Measurements from ENCODE around the gene SP110. TPM values are rescaled to one million over a fixed set of nuclear protein-coding genes. Genes with fewer than 3 reads are reported as not detected.

Gene SP110
- total and polyA plus RNA-seq, 2 donors (not counting 3 experiments of a cell fraction or from before 2014, with no cell fraction given): 10.2 to 10.7 TPM

- Histone ChIP-seq H3K4me3 (replicated peaks in 1 of 3; ENCODE audit: insufficient read depth in 1 of 3, low read depth in 1 of 3, low read length in 3 of 3) (no peak overlapping the region), H3K79me2 (ENCODE audit: control insufficient read depth, insufficient read depth, low read length) (no peaks in the 10 kb centered on the region), H3K9me3 (replicated peaks; ENCODE audit: control insufficient read depth, insufficient read depth, low read length) (no peaks in the 10 kb centered on the region), H4K20me1 (replicated peaks; ENCODE audit: control insufficient read depth, extremely low read depth, insufficient read depth, low read length) (no peaks in the 10 kb centered on the region), H2AFZ (ENCODE audit: low read depth, low read length) (no peak overlapping the region), H3K27ac (ENCODE audit: insufficient read depth, low read depth, low read length) (no peak overlapping the region), H3K27me3 (ENCODE audit: control insufficient read depth in 2 of 2, insufficient read depth in 2 of 2, low read length in 2 of 2) (peaks cover 0 to 9% of the 10 kb centered on the region in 2 experiments), H3K9ac (replicated peaks; ENCODE audit: extremely low read depth, insufficient read depth, low read length) (no peak overlapping the region), H3K4me1 (ENCODE audit: control insufficient read depth, extremely low read depth, insufficient read depth, low read length) (no peaks in the 10 kb centered on the region), H3K36me3 (ENCODE audit: control insufficient read depth in 2 of 2, extremely low read depth in 1 of 2, insufficient read depth in 2 of 2, low read length in 2 of 2) (no peaks in the 10 kb centered on the region), H3K9me1 (replicated peaks; ENCODE audit: control insufficient read depth, extremely low read depth, insufficient read depth, low read length) (no peaks in the 10 kb centered on the region), H3K4me2 (ENCODE audit: insufficient read depth, low read length) (no peak overlapping the region)
- ChIA-PET POLR2A (no interaction called here), CTCF (interaction anchor here (0.7 kb wide), 1 partner anchor 137 kb away, joined by 3 read pairs; no protein-coding TSS in a partner anchor)
- intact Hi-C loops (cut with micrococcal nuclease) (loop anchor here (5.0 kb wide), 1 partner anchor 381 kb away; no protein-coding TSS in a partner anchor), dilution Hi-C loops (cut with MboI; ENCODE audit: extremely low pct_ligation_motif_present, low sequenced_read_pairs) (no loop called here)
- DNase-seq (ENCODE audit: low read depth, low spot score) (no peak), FAIRE-seq (no peak)
- no TSS peak for BruUV-seq (replicated peaks)
- no peak for TF ChIP-seq POLR2AphosphoS5 (IDR thresholded peaks at IDR 0.05; ENCODE audit: insufficient read depth, low read depth, low read length)
- no peak for TF ChIP-seq EZH2 (IDR thresholded peaks at IDR 0.05; ENCODE audit: borderline replicate concordance, low read depth, low read length, severe bottlenecking)
- no peak for TF ChIP-seq POLR2A (IDR thresholded peaks at IDR 0.05; ENCODE audit: low read depth, low read length)
- TF ChIP-seq FOS (IDR thresholded peaks at IDR 0.05; ENCODE audit: borderline replicate concordance, insufficient read depth, low read length): no peak
- no peak for TF ChIP-seq MYC (IDR thresholded peaks at IDR 0.05; ENCODE audit: low read depth, low read length)
- TF ChIP-seq GATA2 (IDR thresholded peaks at IDR 0.05; ENCODE audit: insufficient read depth, insufficient read length, low read depth, low read length): no peak
- TF ChIP-seq JUN (IDR thresholded peaks at IDR 0.05; ENCODE audit: borderline replicate concordance, insufficient read depth, insufficient read length, low read depth): no peak
- TF ChIP-seq MAX (IDR thresholded peaks at IDR 0.05; ENCODE audit: insufficient read depth, insufficient read length): no peak
- no peak for TF ChIP-seq CTCF (IDR thresholded peaks at IDR 0.05; ENCODE audit: extremely low read depth in 1 of 2, insufficient read depth in 1 of 2, low read depth in 1 of 2, low read length in 2 of 2)
Observed at GRCh38 chr2:230162981-230163380, 56.8 kb downstream of the SP110 start.
